Lung (tissue), 12 donors: Measurements from ENCODE around the gene DHCR7. TPM values are rescaled to one million over a fixed set of nuclear protein-coding genes. Genes with fewer than 3 reads are reported as not detected.
A peak's percentile ranks its signal among the peaks of the same experiment; 100 is the strongest.

ENCODE experiments used
- ATAC-seq: fragments of 200-7000 bp; cut with Tn5 transposase; one replicate; pipeline ENCODE4 v1.9.1; 2020; ENCODE audit warnings: moderate number of reproducible peaks; ENCODE audit not compliant: insufficient read depth, low FRiP score
- DNase-seq, 3 donors: peaks; one replicate each; pipeline ENCODE4 v3.0.0-alpha.2; 2013 to 2017
- H3K27ac ChIP-seq, 2 donors: one replicate each; pipeline ENCODE4 v1.5.1; 2013; ENCODE audit warnings: mild to moderate bottlenecking in 2 of 2, moderate library complexity in 2 of 2, control low read depth in 1 of 2, inconsistent platforms in 1 of 2, low read depth in 1 of 2, low read length in 1 of 2
- H3K27me3 ChIP-seq, 3 donors: one replicate each; pipeline ENCODE4 v1.5.1; 2013; ENCODE audit warnings: low read length in 2 of 3; ENCODE audit not compliant: control insufficient read depth in 3 of 3, insufficient read depth in 3 of 3
- H3K36me3 ChIP-seq, 4 donors: one replicate each; pipeline ENCODE4 v1.5.1; 2013; ENCODE audit warnings: low read length in 4 of 4, mild to moderate bottlenecking in 1 of 4, moderate library complexity in 1 of 4; ENCODE audit not compliant: control insufficient read depth in 4 of 4, insufficient read depth in 4 of 4
- H3K4me1 ChIP-seq, 5 donors: one replicate each; pipeline ENCODE4 v1.5.1; 2013; ENCODE audit warnings: low read length in 5 of 5, mild to moderate bottlenecking in 2 of 5, moderate library complexity in 1 of 5; ENCODE audit not compliant: control insufficient read depth in 5 of 5, insufficient read depth in 5 of 5
- H3K4me3 ChIP-seq: one replicate; pipeline ENCODE4 v1.5.1; 2013; ENCODE audit warnings: mild to moderate bottlenecking, control low read depth, moderate library complexity
- H3K9ac ChIP-seq, 2 donors: one replicate each; pipeline ENCODE4 v1.5.1; 2013; ENCODE audit warnings: low read length in 2 of 2, control low read depth in 1 of 2; ENCODE audit not compliant: insufficient read depth in 1 of 2
- H3K9me3 ChIP-seq, 4 donors: one replicate each; pipeline ENCODE4 v1.5.1; 2013; ENCODE audit warnings: low read length in 3 of 4, mild to moderate bottlenecking in 1 of 4, moderate library complexity in 1 of 4; ENCODE audit not compliant: control insufficient read depth in 4 of 4, insufficient read depth in 3 of 4
- WGBS, 2 donors: extraction: QIAGEN DNeasy Blood & Tissue Kit; methylation state at CpG; one replicate each; pipeline ENCODE4 v1.1.7; 2013; 5-methylcytosine and 5-hydroxymethylcytosine counted together
- polyA plus RNA-seq, 2 donors: library from polyadenylated mRNA; stranded (reverse); fragments of 200-250 nt; gene quantifications; one replicate each; pipeline ENCODE4 v1.2.1, GENCODE V29; 2013
- total RNA-seq, 2 donors: library from RNA; depleted of rRNA in 1 of 2; stranded (reverse); fragments of >200 nt in 1 of 2; gene quantifications; one replicate each; pipeline ENCODE4 v1.2.1, GENCODE V29; 2014 to 2021
- TF ChIP-seq, protein P1 (sequence below): IDR thresholded peaks from 2 replicates; pipeline ENCODE4 v1.5.1; 2012; ENCODE audit warnings: mild to moderate bottlenecking; ENCODE audit errors: control extremely low read depth, extremely low read depth
- donor health status: control.
- donor health status: control.
- donor health status: Bipolar disorder and iron deficiency.
- donor health status: healthy.
- donor health status: DM: yes; HTN: yes; CAD: no.

The DHCR7 gene
- total and polyA plus RNA-seq, 4 donors, result 41.2 to 138 (median 68.1) TPM

DNA sequence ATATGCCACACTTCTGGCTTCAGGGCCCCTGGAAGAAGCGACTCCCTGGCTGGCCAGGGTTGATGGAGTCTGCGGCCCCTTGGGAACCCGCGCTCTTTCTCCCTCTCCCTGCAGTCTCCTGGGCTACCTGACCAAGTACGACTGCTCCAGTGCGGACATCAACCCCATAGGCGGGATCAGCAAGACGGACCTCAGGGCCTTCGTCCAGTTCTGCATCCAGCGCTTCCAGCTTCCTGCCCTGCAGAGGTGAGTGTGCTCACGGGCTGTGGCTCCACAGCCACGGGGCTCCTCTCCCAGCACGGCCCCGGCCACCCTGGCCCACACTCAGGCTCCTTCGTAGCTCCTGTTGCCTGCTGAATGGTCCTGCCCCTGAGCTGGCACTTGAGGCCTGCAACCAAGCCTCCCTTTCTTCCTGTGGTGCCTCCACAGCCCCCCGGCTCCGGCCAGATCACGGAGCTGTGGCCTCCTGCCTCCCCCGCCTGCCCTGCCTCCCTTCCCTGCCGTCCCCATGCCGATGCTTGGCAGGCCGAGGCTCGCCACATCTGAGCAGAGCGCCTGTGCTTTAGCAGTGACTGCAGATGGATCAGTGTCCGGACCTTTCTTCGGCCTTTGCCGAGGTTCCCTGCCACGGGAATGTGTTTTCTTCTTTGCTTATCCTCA is 42.7 kb upstream of the DHCR7 start:
- peaks cover 0 to 38% (median 17%) of the 10 kb centered on the region in 4 donors for H3K36me3 ChIP-seq

DNA sequence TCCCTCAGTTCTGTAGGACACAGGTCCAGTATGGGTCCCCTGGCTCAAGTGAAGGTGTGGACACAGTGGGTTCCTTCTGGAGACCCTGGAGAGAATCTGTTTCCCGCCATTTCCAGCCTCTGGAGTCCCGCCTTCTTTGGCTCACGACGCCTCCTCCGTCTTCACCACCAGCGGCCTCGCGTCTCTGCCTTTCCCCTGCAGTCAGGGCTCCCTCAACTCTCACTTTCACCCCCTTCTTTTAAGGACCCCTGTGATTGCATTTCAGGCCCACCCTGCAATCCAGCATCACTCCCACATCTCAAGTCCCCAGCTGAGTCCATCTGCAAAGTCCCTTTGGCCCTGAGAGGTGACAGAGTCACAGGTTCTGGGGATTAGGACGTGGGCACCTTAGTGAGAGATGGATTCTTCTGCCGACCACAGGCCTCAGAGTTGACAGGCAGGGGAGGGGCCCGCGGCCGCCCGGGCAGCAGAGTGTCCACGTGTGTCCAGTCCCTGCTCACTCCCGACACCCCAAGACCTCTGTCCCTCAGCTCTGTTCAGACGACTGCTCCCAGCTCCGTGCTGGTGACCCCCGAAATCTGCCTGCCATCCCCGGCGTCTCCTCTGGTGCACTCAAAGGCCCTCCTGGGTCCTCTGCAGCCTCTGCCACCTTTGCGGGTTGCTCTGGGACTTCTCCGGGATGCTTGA is 42.0 kb upstream of the DHCR7 start:
- no peak for ATAC-seq

More for the DNA sequence above, 42.7 kb upstream of the DHCR7 start:
- H3K4me3 ChIP-seq, result no peak overlapping the region
- TF ChIP-seq, protein P1, sequence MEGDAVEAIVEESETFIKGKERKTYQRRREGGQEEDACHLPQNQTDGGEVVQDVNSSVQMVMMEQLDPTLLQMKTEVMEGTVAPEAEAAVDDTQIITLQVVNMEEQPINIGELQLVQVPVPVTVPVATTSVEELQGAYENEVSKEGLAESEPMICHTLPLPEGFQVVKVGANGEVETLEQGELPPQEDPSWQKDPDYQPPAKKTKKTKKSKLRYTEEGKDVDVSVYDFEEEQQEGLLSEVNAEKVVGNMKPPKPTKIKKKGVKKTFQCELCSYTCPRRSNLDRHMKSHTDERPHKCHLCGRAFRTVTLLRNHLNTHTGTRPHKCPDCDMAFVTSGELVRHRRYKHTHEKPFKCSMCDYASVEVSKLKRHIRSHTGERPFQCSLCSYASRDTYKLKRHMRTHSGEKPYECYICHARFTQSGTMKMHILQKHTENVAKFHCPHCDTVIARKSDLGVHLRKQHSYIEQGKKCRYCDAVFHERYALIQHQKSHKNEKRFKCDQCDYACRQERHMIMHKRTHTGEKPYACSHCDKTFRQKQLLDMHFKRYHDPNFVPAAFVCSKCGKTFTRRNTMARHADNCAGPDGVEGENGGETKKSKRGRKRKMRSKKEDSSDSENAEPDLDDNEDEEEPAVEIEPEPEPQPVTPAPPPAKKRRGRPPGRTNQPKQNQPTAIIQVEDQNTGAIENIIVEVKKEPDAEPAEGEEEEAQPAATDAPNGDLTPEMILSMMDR, result no peak
- H3K27me3 ChIP-seq, result no peaks in the 10 kb centered on the region
- DNase-seq (no peak), ATAC-seq (no peak)
- no peaks in the 10 kb centered on the region for H3K9me3 ChIP-seq
- no peak overlapping the region for H3K9ac ChIP-seq
- no peak overlapping the region for H3K27ac ChIP-seq
- 96 to 97% methylated on average over 25 to 28 of the region's 28 CpGs for WGBS, 2 donors
- peaks cover 0 to 23% (median 10%) of the 10 kb centered on the region in 5 donors for H3K4me1 ChIP-seq

DNA sequence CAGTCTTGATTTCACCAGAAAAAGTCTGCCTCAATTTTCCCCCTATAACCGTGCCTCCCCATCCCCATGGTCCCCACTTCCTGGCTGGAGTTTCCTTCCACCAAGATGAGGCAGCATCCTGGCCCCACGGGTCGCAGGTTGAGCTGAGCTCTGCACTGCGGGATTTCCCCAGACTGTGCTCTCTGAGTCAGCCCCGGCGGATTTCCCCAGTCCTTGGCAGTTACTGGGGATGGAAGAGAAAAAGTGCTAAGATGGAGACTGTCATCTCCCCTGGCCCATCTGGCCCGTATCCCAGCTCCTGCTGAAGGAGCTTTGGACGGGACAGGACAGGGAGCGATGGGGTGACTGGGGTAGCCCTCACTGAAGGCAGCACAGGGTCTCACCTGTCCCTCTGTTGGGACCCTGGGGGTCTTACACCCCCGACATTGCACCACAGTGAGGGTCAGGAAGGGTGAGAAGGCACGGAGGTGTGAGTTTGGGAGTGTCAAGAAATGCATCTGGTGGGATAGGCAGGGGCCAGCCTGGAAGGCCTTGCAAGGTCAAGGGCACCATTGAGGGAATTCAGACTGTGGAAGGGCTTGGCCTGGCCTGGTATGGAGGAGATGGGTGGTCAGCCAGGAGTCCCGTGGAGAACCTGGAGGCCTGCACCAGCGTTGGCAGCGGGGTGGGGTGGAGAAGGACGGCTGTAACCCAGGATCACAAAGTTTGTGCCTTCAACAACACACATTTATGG is 41.3 kb upstream of the DHCR7 start:
- Histone ChIP-seq H3K36me3 (peaks cover 0 to 44% (median 21%) of the 10 kb centered on the region in 4 donors), H3K27ac (no peak overlapping the region), H3K9me3 (peaks cover 0 to 1% (median 0%) of the 10 kb centered on the region in 4 donors), H3K4me1 (peaks cover 0 to 23% (median 10%) of the 10 kb centered on the region in 5 donors), H3K27me3 (no peaks in the 10 kb centered on the region), H3K4me3 (no peak overlapping the region), H3K9ac (no peak overlapping the region)
- TF ChIP-seq, protein P1, result no peak
- no peak for ATAC-seq
- WGBS, 2 donors, result 71 to 82% methylated on average over 15 of the region's 15 CpGs
- DNase-seq, result peak in 1 of 3 donors; percentile 17

More for the DNA sequence above, 42.0 kb upstream of the DHCR7 start:
- DNase-seq, result no peak
- WGBS, 2 donors, result 93 to 97% methylated on average over 23 of the region's 23 CpGs
- TF ChIP-seq, protein P1, result no peak
- Histone ChIP-seq H3K9ac (no peak overlapping the region), H3K9me3 (no peaks in the 10 kb centered on the region), H3K36me3 (peaks cover 0 to 37% (median 19%) of the 10 kb centered on the region in 4 donors), H3K4me3 (no peak overlapping the region), H3K27ac (no peak overlapping the region), H3K27me3 (no peaks in the 10 kb centered on the region), H3K4me1 (peaks cover 0 to 23% (median 10%) of the 10 kb centered on the region in 5 donors)
